Gastrocnemius medialis (tissue), 4 donors: ENCODE measurements around the gene DONSON.
"Not testable (repeated sequence)": the region's sequence is repeated elsewhere in the genome, so short reads cannot be mapped to it uniquely, and the experiment has no call there.

Source experiments
- POLR2A ChIP-seq, 2 donors: fragments of 450-650 bp; IDR thresholded peaks; one replicate each; pipeline ENCODE4 v1.6.1; 2017; ENCODE audit warnings: antibody characterized with exemption in 2 of 2, mild to moderate bottlenecking in 2 of 2, moderate library complexity in 2 of 2
- TF ChIP-seq, protein P1 (sequence below), 5 experiments: fragments of 450-650 bp in 3 of 5; fragments of 200-600 bp in 2 of 5; sonication (generic) in 2 of 5; IDR thresholded peaks in 4 of 5; conservative IDR thresholded peaks in 1 of 5; 1 replicate in 4 of 5; 2 replicates in 1 of 5; pipeline ENCODE4 v1.5.1; 2016 to 2019; ENCODE audit warnings: antibody characterized with exemption in 5 of 5, mild to moderate bottlenecking in 3 of 5, moderate library complexity in 3 of 5

DNA sequence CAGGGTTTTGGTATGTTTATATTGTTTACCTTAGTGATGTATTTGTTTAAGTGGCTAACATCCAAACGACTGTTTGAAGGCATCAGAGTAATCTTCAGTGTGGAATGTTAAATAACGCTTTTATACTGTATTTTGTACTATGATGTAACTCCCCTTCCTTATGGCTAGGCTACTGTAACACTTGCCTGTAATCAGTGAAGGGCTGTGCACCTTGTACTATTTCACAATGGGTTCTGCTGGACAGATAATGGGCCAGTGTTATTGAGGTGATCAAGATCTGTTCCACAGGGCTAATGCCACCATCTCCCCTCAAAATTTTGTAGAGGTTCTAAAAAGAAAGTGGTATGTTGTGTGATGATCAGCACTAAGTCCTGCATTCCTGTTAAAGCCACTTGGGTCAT, 11.7 kb downstream of the DONSON start:
- TF ChIP-seq, protein P1, sequence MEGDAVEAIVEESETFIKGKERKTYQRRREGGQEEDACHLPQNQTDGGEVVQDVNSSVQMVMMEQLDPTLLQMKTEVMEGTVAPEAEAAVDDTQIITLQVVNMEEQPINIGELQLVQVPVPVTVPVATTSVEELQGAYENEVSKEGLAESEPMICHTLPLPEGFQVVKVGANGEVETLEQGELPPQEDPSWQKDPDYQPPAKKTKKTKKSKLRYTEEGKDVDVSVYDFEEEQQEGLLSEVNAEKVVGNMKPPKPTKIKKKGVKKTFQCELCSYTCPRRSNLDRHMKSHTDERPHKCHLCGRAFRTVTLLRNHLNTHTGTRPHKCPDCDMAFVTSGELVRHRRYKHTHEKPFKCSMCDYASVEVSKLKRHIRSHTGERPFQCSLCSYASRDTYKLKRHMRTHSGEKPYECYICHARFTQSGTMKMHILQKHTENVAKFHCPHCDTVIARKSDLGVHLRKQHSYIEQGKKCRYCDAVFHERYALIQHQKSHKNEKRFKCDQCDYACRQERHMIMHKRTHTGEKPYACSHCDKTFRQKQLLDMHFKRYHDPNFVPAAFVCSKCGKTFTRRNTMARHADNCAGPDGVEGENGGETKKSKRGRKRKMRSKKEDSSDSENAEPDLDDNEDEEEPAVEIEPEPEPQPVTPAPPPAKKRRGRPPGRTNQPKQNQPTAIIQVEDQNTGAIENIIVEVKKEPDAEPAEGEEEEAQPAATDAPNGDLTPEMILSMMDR (IDR thresholded peaks at IDR 0.05 in 4 of 5, conservative IDR thresholded peaks at IDR 0.05 in 1 of 5): not testable (repeated sequence)
- TF ChIP-seq POLR2A (IDR thresholded peaks at IDR 0.05): not testable (repeated sequence)
